ENCODE measurements around the gene CCDC178. TPM values are rescaled to one million over a fixed set of nuclear protein-coding genes. Genes with fewer than 3 reads are reported as not detected.

CCDC178 gene
- polyA plus RNA-seq, 2 of the 4 experiments (the other 2 are of a cell fraction) = 0.06 TPM; not detected in 1

DNA sequence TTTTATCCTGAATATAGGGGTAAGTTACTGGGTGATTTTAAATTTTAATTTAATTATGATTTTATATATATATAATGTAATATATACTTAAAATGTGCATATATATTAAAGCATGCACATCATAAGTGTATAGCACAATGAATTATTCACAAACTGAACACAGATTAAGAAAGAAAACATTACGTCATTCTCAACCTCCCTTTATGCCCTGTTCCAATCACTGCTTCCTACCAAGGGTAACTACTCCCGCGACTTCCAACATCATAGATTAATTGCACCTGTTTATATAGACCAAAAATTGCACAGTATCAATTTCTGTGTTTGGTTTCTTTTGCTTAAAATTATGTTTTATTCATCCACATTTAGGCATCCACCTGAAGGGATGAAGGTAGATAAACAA, 366.4 kb downstream of the CCDC178 start:
- CTCF ChIA-PET = no interaction called here
- POLR2A ChIA-PET = no interaction called here
- no peaks in the 10 kb centered on the region for H3K9me3 ChIP-seq
- DNase-seq (ENCODE audit: low read depth in 1 of 2, low spot score in 1 of 2) (no peak), FAIRE-seq (no peak), ATAC-seq (no peak)
- H3K4me3 ChIP-seq = no peak overlapping the region
- H3K4me2 ChIP-seq = no peak overlapping the region
- H3K4me1 ChIP-seq = no peaks in the 10 kb centered on the region
- TF ChIP-seq, protein P1, sequence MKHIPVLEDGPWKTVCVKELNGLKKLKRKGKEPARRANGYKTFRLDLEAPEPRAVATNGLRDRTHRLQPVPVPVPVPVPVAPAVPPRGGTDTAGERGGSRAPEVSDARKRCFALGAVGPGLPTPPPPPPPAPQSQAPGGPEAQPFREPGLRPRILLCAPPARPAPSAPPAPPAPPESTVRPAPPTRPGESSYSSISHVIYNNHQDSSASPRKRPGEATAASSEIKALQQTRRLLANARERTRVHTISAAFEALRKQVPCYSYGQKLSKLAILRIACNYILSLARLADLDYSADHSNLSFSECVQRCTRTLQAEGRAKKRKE (CRISPR knock-in tag; IDR thresholded peaks at IDR 0.05; ENCODE audit: low read depth) = no peak
- no peak for TF ChIP-seq ZC3H11A (IDR thresholded peaks at IDR 0.05)
- H3K27ac ChIP-seq = no peak overlapping the region
- WGBS (ENCODE audit: missing lambda C conversion rate) = 46% methylated on average over 3 of the region's 3 CpGs

- Histone ChIP-seq H3K4me1 (no peaks in the 10 kb centered on the region), H3K4me2 (no peak overlapping the region), H3K9me3 (no peaks in the 10 kb centered on the region), H3K4me3 (no peak overlapping the region), H3K27ac (no peak overlapping the region)
- FAIRE-seq (no peak), DNase-seq (ENCODE audit: low read depth in 1 of 2, low spot score in 1 of 2) (no peak), ATAC-seq (no peak)
- TF ChIP-seq ESRRA (IDR thresholded peaks at IDR 0.05; ENCODE audit: borderline replicate concordance, low read length) = no peak
- TF ChIP-seq HDAC2 (IDR thresholded peaks at IDR 0.05) = no peak
- 4% methylated on average over 3 of the region's 6 CpGs for WGBS (ENCODE audit: missing lambda C conversion rate)
- POLR2A ChIA-PET = no interaction called here
- CTCF ChIA-PET = no interaction called here
These were observed 377.6 kb downstream of the CCDC178 start for GRCh38 chr18:33062834-33063364.

DNA sequence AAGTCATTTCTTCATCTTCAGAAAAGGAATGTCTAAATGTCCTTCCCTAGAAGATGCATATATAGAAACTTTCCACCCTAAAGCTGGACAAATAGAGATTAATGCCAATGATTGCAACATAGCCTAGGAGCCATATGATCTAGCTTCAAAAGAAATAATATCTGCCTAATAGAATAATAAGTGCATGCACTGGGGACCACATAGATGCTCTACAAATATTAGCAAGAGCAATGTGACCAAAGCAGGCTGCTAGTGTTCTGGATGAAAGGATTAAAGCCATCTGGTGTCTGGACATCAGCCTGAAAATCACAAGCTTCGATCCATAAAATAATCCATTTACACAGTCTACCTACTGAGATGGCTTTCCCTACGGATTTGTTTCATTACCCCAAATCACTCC, 387.6 kb downstream of the CCDC178 start:
- no peak for ATAC-seq
- 6% methylated on average over 2 of the region's 2 CpGs for WGBS (ENCODE audit: missing lambda C conversion rate)
- Histone ChIP-seq H3K4me2 (no peak overlapping the region), H3K9me3 (no peaks in the 10 kb centered on the region), H3K4me3 (no peak overlapping the region), H3K27ac (no peak overlapping the region), H3K4me1 (no peaks in the 10 kb centered on the region)
- FAIRE-seq = no peak
- DNase-seq (ENCODE audit: low read depth in 1 of 2, low spot score in 1 of 2) = no peak
- TF ChIP-seq MAX (IDR thresholded peaks at IDR 0.05) (no peak), MAZ (IDR thresholded peaks at IDR 0.05; ENCODE audit: borderline replicate concordance, low read depth, low read length) (no peak), ZSCAN20 (CRISPR knock-in tag; IDR thresholded peaks at IDR 0.05) (no peak), NFE2L2 (conservative IDR thresholded peaks at IDR 0.05; ENCODE audit: low read length) (no peak), PHF8 (IDR thresholded peaks at IDR 0.05; ENCODE audit: borderline replicate concordance, low read depth) (no peak), KDM1A (IDR thresholded peaks at IDR 0.05; ENCODE audit: low read depth) (no peak), CBX2 (IDR thresholded peaks at IDR 0.05; ENCODE audit: borderline replicate concordance, low read depth) (no peak), RARB (CRISPR knock-in tag; IDR thresholded peaks at IDR 0.05) (no peak), EP300 (IDR thresholded peaks at IDR 0.05) (no peak), CHD2 (IDR thresholded peaks at IDR 0.05; ENCODE audit: low read length, partially characterized antibody) (no peak), EHMT2 (IDR thresholded peaks at IDR 0.05; ENCODE audit: low read depth) (no peak), RFX5 (IDR thresholded peaks at IDR 0.05) (no peak), EHF (CRISPR knock-in tag; IDR thresholded peaks at IDR 0.05) (no peak), ZFP36 (IDR thresholded peaks at IDR 0.05; ENCODE audit: borderline replicate concordance, partially characterized antibody) (no peak)
- ChIA-PET CTCF (no interaction called here), POLR2A (no interaction called here)

- no peak overlapping the region for H3K4me3 ChIP-seq
- POLR2A ChIA-PET = no interaction called here
- FAIRE-seq = no peak
These were observed 389.1 kb downstream of the CCDC178 start for GRCh38 chr18:33051407-33051806.

GRCh38 chr18:33040213-33040612, 400.3 kb downstream of the CCDC178 start:
- DNase-seq (ENCODE audit: low read depth in 1 of 2, low spot score in 1 of 2) (no peak), FAIRE-seq (no peak), ATAC-seq (no peak)
- ChIA-PET POLR2A (no interaction called here), CTCF (no interaction called here)
- H3K4me1 ChIP-seq = no peaks in the 10 kb centered on the region
- H3K4me3 ChIP-seq = no peak overlapping the region
- H3K9me3 ChIP-seq = no peaks in the 10 kb centered on the region
- H3K4me2 ChIP-seq = no peak overlapping the region
- H3K27ac ChIP-seq = no peak overlapping the region
- no peak for TF ChIP-seq MAZ (IDR thresholded peaks at IDR 0.05; ENCODE audit: borderline replicate concordance, low read depth, low read length)
- TF ChIP-seq HOXA7 (CRISPR knock-in tag; IDR thresholded peaks at IDR 0.05) = no peak
- no peak for TF ChIP-seq ZNF302 (CRISPR knock-in tag; IDR thresholded peaks at IDR 0.05)
- no peak for TF ChIP-seq FOXS1 (CRISPR knock-in tag; IDR thresholded peaks at IDR 0.05)
- no peak for TF ChIP-seq HES2 (IDR thresholded peaks at IDR 0.05)
- TF ChIP-seq MAFK (IDR thresholded peaks at IDR 0.05; ENCODE audit: partially characterized antibody) = no peak
- no peak for TF ChIP-seq TFCP2L1 (CRISPR knock-in tag; IDR thresholded peaks at IDR 0.05)
- TF ChIP-seq ZSCAN20 (CRISPR knock-in tag; IDR thresholded peaks at IDR 0.05) = no peak
- no peak for TF ChIP-seq HMGXB4 (CRISPR knock-in tag; IDR thresholded peaks at IDR 0.05; ENCODE audit: borderline replicate concordance)
- TF ChIP-seq HEYL (CRISPR knock-in tag; IDR thresholded peaks at IDR 0.05) = no peak
- TF ChIP-seq NR3C1 (IDR thresholded peaks at IDR 0.05) = no peak

More at GRCh38 chr18:33051407-33051806, 389.1 kb downstream of the CCDC178 start:
- WGBS (ENCODE audit: missing lambda C conversion rate) = 3% methylated on average over 5 of the region's 5 CpGs
- Histone ChIP-seq H3K4me2 (no peak overlapping the region), H3K4me1 (no peaks in the 10 kb centered on the region), H3K9me3 (no peaks in the 10 kb centered on the region), H3K27ac (no peak overlapping the region)
- TF ChIP-seq ZSCAN20 (CRISPR knock-in tag; IDR thresholded peaks at IDR 0.05) (no peak), KDM5A (IDR thresholded peaks at IDR 0.05) (no peak)
- DNase-seq (ENCODE audit: low read depth in 1 of 2, low spot score in 1 of 2) (no peak), ATAC-seq (no peak)
- CTCF ChIA-PET = no interaction called here
